Glutamatergic neuron (in vitro differentiated cells): Measurements from ENCODE around the gene RCN2. TPM values are rescaled to one million over a fixed set of nuclear protein-coding genes. Genes with fewer than 3 reads are reported as not detected.
A peak's percentile ranks its signal among the peaks of the same experiment; 100 is the strongest.
"Not testable (repeated sequence)": the region's sequence is repeated elsewhere in the genome, so short reads cannot be mapped to it uniquely, and the experiment has no call there.

Experiments
- DNase-seq: peaks from one replicate; pipeline ENCODE4 v3.0.0; 2022
- H3K27ac Mint-ChIP-seq: one replicate; pipeline ENCODE4 v1.8.0; 2020; ENCODE audit warnings: mild to moderate bottlenecking, mixed read lengths, inconsistent platforms; ENCODE audit not compliant: unreplicated experiment
- H3K27me3 Mint-ChIP-seq: one replicate; pipeline ENCODE4 v1.8.0; 2020; ENCODE audit warnings: mild to moderate bottlenecking, moderate library complexity, mixed read lengths, inconsistent platforms; ENCODE audit not compliant: unreplicated experiment
- H3K36me3 Mint-ChIP-seq: one replicate; pipeline ENCODE4 v1.8.0; 2020; ENCODE audit warnings: mild to moderate bottlenecking, mixed read lengths, inconsistent platforms; ENCODE audit not compliant: unreplicated experiment
- H3K4me1 Mint-ChIP-seq: one replicate; pipeline ENCODE4 v1.8.0; 2020; ENCODE audit warnings: mild to moderate bottlenecking, low read depth, mixed read lengths, inconsistent platforms; ENCODE audit not compliant: unreplicated experiment
- H3K4me3 Mint-ChIP-seq: one replicate; pipeline ENCODE4 v1.8.0; 2020; ENCODE audit warnings: mild to moderate bottlenecking, mixed read lengths, inconsistent platforms; ENCODE audit not compliant: unreplicated experiment
- H3K9me3 Mint-ChIP-seq: one replicate; pipeline ENCODE4 v1.8.0; 2020; ENCODE audit warnings: mild to moderate bottlenecking, moderate library complexity, mixed read lengths, inconsistent platforms; ENCODE audit not compliant: unreplicated experiment
- long read RNA-seq: library from polyadenylated mRNA; unstranded; transcript quantifications from one replicate; pipeline ENCODE4 v2.0.0, GENCODE V29; 2020; ENCODE audit not compliant: unreplicated experiment
- total RNA-seq: library from RNA; stranded (reverse); fragmentation: NEBNext Ultra II Directional; extraction: Animal tissue kit (Norgen Biotek cat#: 25700); gene quantifications from one replicate; pipeline ENCODE4 v1.2.1, GENCODE V29; 2021; ENCODE audit not compliant: unreplicated experiment
- TF ChIP-seq, protein P1 (sequence below): fragments of 200-600 bp; sonication (generic); IDR thresholded peaks from one replicate; pipeline ENCODE4 v1.5.0; 2021; ENCODE audit not compliant: partially characterized antibody, unreplicated experiment

RCN2 gene
- total RNA-seq, result 137 TPM
- long read RNA-seq, full-length matches to known transcripts, result 348 of 360 reads
- long read RNA-seq, partial matches to known transcripts, result 3 of 360 reads
- long read RNA-seq, other reads (novel, unspliced or antisense), result 9 of 360 reads

DNA sequence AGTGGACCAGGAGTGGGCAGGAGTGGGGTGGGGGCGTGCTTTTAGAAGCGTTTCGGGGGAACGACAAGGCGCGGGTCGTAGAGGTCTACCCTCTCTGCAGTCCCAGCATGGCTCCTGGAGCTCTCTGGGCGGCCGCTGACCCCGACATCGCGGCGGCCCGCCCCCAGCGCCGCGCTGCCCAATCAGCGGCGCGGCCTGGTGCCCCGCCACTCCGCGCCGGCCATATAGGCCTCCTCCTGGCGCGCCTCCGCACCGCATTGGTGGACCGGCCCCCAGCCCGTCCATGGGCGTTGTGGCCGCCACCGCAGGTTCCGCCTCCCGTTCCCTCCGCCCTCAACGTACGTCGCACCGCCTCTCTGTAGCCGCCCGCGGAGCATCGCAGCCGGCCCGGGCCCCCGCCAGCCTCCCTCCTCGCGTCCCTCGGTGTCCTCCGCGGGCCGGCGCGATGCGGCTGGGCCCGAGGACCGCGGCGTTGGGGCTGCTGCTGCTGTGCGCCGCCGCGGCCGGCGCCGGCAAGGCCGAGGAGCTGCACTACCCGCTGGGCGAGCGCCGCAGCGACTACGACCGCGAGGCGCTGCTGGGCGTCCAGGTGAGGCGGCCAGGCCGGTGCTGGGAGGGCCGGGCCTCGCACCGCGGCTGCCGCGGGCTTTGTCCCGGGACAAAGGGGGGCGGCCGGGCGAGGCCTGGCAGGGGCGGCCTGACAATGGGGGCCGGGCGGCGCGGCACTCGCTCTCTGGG, at the start of gene RCN2:
Gene RCN2, plus strand, starts transcription at position 353 of the 738 bp plus-strand sequence. Its CDS starts 93 bp downstream, at position 446.
- TF ChIP-seq, protein P1, sequence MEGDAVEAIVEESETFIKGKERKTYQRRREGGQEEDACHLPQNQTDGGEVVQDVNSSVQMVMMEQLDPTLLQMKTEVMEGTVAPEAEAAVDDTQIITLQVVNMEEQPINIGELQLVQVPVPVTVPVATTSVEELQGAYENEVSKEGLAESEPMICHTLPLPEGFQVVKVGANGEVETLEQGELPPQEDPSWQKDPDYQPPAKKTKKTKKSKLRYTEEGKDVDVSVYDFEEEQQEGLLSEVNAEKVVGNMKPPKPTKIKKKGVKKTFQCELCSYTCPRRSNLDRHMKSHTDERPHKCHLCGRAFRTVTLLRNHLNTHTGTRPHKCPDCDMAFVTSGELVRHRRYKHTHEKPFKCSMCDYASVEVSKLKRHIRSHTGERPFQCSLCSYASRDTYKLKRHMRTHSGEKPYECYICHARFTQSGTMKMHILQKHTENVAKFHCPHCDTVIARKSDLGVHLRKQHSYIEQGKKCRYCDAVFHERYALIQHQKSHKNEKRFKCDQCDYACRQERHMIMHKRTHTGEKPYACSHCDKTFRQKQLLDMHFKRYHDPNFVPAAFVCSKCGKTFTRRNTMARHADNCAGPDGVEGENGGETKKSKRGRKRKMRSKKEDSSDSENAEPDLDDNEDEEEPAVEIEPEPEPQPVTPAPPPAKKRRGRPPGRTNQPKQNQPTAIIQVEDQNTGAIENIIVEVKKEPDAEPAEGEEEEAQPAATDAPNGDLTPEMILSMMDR, result no peak
- no peaks in the 10 kb centered on the region for H3K9me3 Mint-ChIP-seq
- DNase-seq, result peak; percentile 95
- peak within 1 kb of the TSS; percentile 96 for H3K27ac Mint-ChIP-seq
- peak within 1 kb of the TSS; percentile 95 for H3K4me3 Mint-ChIP-seq
- H3K27me3 Mint-ChIP-seq, result peaks cover 2% of the 10 kb centered on the region
- peaks cover 18% of the 10 kb centered on the region for H3K4me1 Mint-ChIP-seq
- H3K36me3 Mint-ChIP-seq, result no peaks in the 10 kb centered on the region

GRCh38 chr15:76885212-76885611, 46.3 kb upstream of the RCN2 start:
- no peaks in the 10 kb centered on the region for H3K9me3 Mint-ChIP-seq
- no peak overlapping the region for H3K27ac Mint-ChIP-seq
- no peak for DNase-seq
- TF ChIP-seq, protein P1, result no peak
- H3K4me3 Mint-ChIP-seq, result no peak overlapping the region
- H3K36me3 Mint-ChIP-seq, result peaks cover 9% of the 10 kb centered on the region
- no peaks in the 10 kb centered on the region for H3K27me3 Mint-ChIP-seq
- H3K4me1 Mint-ChIP-seq, result no peaks in the 10 kb centered on the region

- not testable (repeated sequence) for H3K27ac Mint-ChIP-seq, H3K4me1 Mint-ChIP-seq, H3K4me3 Mint-ChIP-seq, DNase-seq, H3K9me3 Mint-ChIP-seq, H3K27me3 Mint-ChIP-seq
- H3K36me3 Mint-ChIP-seq, result peaks cover 21% of the 10 kb centered on the region
Measured at GRCh38 chr15:76887280-76888141, 44.0 kb upstream of the RCN2 start.

DNA sequence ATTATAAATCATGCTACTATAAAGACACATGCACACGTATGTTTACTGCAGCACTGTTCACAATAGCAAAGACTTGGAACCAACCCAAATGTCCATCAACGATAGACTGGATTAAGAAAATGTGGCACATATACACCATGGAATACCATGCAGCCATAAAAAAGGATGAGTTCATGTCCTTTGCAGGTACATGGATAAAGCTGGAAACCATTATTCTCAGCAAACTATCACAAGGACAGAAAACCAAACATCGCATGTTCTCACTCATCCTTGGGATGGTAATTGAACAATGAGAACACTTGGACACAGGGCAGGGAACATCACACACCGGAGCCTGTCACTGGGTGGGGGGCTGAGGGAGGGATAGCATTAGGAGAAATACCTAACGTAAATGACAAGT, 38.7 kb upstream of the RCN2 start:
- peaks cover 29% of the 10 kb centered on the region for H3K36me3 Mint-ChIP-seq
- H3K27me3 Mint-ChIP-seq, DNase-seq, H3K4me1 Mint-ChIP-seq, H3K9me3 Mint-ChIP-seq, H3K4me3 Mint-ChIP-seq, H3K27ac Mint-ChIP-seq: not testable (repeated sequence)

- Mint-ChIP-seq H3K36me3 (peaks cover 41% of the 10 kb centered on the region), H3K9me3 (peaks cover 6% of the 10 kb centered on the region), H3K27ac (no peak overlapping the region), H3K4me3 (no peak overlapping the region), H3K4me1 (no peaks in the 10 kb centered on the region), H3K27me3 (no peaks in the 10 kb centered on the region)
- DNase-seq, result no peak
- TF ChIP-seq, protein P1, result no peak
Measured at GRCh38 chr15:76894174-76894573, 37.4 kb upstream of the RCN2 start.
